C4-2B (cell line): Measurements from ENCODE around the gene TRIM56.

Source experiments
- CTCF ChIP-seq: fragments of 450-650 bp; conservative IDR thresholded peaks from 2 replicates; pipeline ENCODE4 v1.5.1; 2017; ENCODE audit warnings: mild to moderate bottlenecking
- ZFX ChIP-seq: fragments of 450-650 bp; IDR thresholded peaks from 2 replicates; pipeline ENCODE4 v1.6.1; 2017

- no peak for TF ChIP-seq CTCF
- TF ChIP-seq ZFX: no peak; the same call in 1 of the 2 replicates
Observed at GRCh38 chr7:101085162-101085964, at the start of gene TRIM56.
